Ascending aorta (tissue), 2 donors: ENCODE results near the gene ATP1A3. TPM values are rescaled to one million over a fixed set of nuclear protein-coding genes. Genes with fewer than 3 reads are reported as not detected.
A peak's percentile ranks its signal among the peaks of the same experiment; 100 is the strongest.

Experiments
- DNase-seq, 2 donors: peaks; one replicate each; pipeline ENCODE4 v3.0.0-alpha.2; 2019; ENCODE audit warnings: low spot score in 2 of 2
- H3K27ac ChIP-seq, 2 donors: fragments of 200-600 bp; sonication (generic); one replicate each; pipeline ENCODE4 v1.5.1; 2016 to 2017; ENCODE audit warnings: mild to moderate bottlenecking in 1 of 2
- H3K27me3 ChIP-seq: fragments of 200-600 bp; sonication (generic); one replicate; pipeline ENCODE4 v1.5.1; 2017
- H3K36me3 ChIP-seq, 2 donors: fragments of 200-600 bp; sonication (generic); one replicate each; pipeline ENCODE4 v1.5.1; 2016
- H3K4me1 ChIP-seq, 2 donors: fragments of 200-600 bp; sonication (generic); one replicate each; pipeline ENCODE4 v1.5.1; 2016 to 2017; ENCODE audit warnings: mild to moderate bottlenecking in 1 of 2
- H3K4me3 ChIP-seq, 2 donors: fragments of 200-600 bp; sonication (generic); one replicate each; pipeline ENCODE4 v1.5.1; 2016 to 2017; ENCODE audit warnings: mild to moderate bottlenecking in 1 of 2
- H3K9me3 ChIP-seq, 2 donors: fragments of 200-600 bp; sonication (generic); one replicate each; pipeline ENCODE4 v1.5.1; 2016
- CTCF ChIP-seq, 3 experiments: fragments of 200-600 bp in 2 of 3; fragments of 450-650 bp in 1 of 3; sonication (generic) in 2 of 3; IDR thresholded peaks; one replicate each; pipeline ENCODE4 v1.5.1; 2016 to 2019; ENCODE audit warnings: antibody characterized with exemption in 3 of 3, mild to moderate bottlenecking in 1 of 3, moderate library complexity in 1 of 3
- intact Hi-C: fragments of 100-400 bp; cut with DNase I; formaldehyde crosslinking; loops from one replicate; pipeline ENCODE4 v1.15.1; 2023
- total RNA-seq: library from RNA; depleted of rRNA; stranded (reverse); fragments of >200 nt; gene quantifications from one replicate; pipeline ENCODE4 v1.1.0, GENCODE V29; 2016

ATP1A3 gene
- total RNA-seq, 1 donor from 2014 or later: 1.1 TPM

GRCh38 chr19:41959056-41960053 lies 34.7 kb downstream of the ATP1A3 start, which contains the start of gene RABAC1:
Gene RABAC1 (minus strand): TSS chr19:41959321. CDS start chr19:41959292, 29 bp downstream.
- Histone ChIP-seq H3K27ac (peak within 1 kb of the TSS; percentile 92 to 93), H3K9me3 (no peaks in the 10 kb centered on the region)
- intact Hi-C loops: loop anchor here (1.0 to 10.0 kb wide), 5 partner anchors 75 to 1635 kb away; partner anchors contain the start of genes GSK3A, IRGQ, MEGF8 and ZNF576

GRCh38 chr19:41958367-41959055 lies 35.5 kb downstream of the ATP1A3 start:
- no peaks in the 10 kb centered on the region for H3K9me3 ChIP-seq
- H3K4me3 ChIP-seq: peak overlapping the region; percentile 83 to 96
- intact Hi-C loops: loop anchor here (1.0 to 10.0 kb wide), 6 partner anchors 74 to 1636 kb away; partner anchors contain the start of genes GSK3A, IRGQ, MEGF8 and ZNF576
- H3K27ac ChIP-seq: peak overlapping the region; percentile 92 to 93
- no peak for TF ChIP-seq CTCF (IDR thresholded peaks at IDR 0.05)
- peaks cover 14 to 18% of the 10 kb centered on the region in 2 donors for H3K36me3 ChIP-seq
- H3K27me3 ChIP-seq: no peaks in the 10 kb centered on the region
- peaks cover 3 to 9% of the 10 kb centered on the region in 2 donors for H3K4me1 ChIP-seq
- peak; percentile 66 to 91 for DNase-seq

More at GRCh38 chr19:41959056-41960053, 34.7 kb downstream of the ATP1A3 start, which contains the start of gene RABAC1:
- peak; percentile 64 to 95 for DNase-seq
- H3K4me3 ChIP-seq: peak within 1 kb of the TSS; percentile 83 to 96
- H3K27me3 ChIP-seq: no peaks in the 10 kb centered on the region
- no peak for TF ChIP-seq CTCF (IDR thresholded peaks at IDR 0.05)
- peaks cover 3 to 9% of the 10 kb centered on the region in 2 donors for H3K4me1 ChIP-seq
- peaks cover 14 to 18% of the 10 kb centered on the region in 2 donors for H3K36me3 ChIP-seq

- TF ChIP-seq CTCF (IDR thresholded peaks at IDR 0.05): peak; percentile 64 to 82 (median 76)
- Histone ChIP-seq H3K9me3 (no peaks in the 10 kb centered on the region), H3K4me3 (peak overlapping the region; percentile 83 to 96), H3K36me3 (peaks cover 14 to 18% of the 10 kb centered on the region in 2 donors), H3K4me1 (peaks cover 3 to 9% of the 10 kb centered on the region in 2 donors), H3K27ac (peak overlapping the region; percentile 92 to 93), H3K27me3 (no peaks in the 10 kb centered on the region)
- DNase-seq: peak in 1 of 2 donors; percentile 79
- intact Hi-C loops: loop anchor here (1.0 to 10.0 kb wide), 5 partner anchors 99 to 1637 kb away; partner anchors contain the start of genes GSK3A, IRGQ, MEGF8 and ZNF576
Observed at GRCh38 chr19:41957838-41958366, 36.1 kb downstream of the ATP1A3 start.

GRCh38 chr19:41957161-41957837 lies 36.7 kb downstream of the ATP1A3 start:
- intact Hi-C loops: loop anchor here (5.0 to 10.0 kb wide), 2 partner anchors 370 to 1638 kb away; partner anchors contain the start of genes IRGQ, MEGF8 and ZNF576
- peak overlapping the region; percentile 92 to 93 for H3K27ac ChIP-seq
- peaks cover 14 to 18% of the 10 kb centered on the region in 2 donors for H3K36me3 ChIP-seq
- no peak for DNase-seq
- H3K4me1 ChIP-seq: peaks cover 3 to 9% of the 10 kb centered on the region in 2 donors
- no peak for TF ChIP-seq CTCF (IDR thresholded peaks at IDR 0.05)
- H3K27me3 ChIP-seq: no peaks in the 10 kb centered on the region
- H3K9me3 ChIP-seq: no peaks in the 10 kb centered on the region
- H3K4me3 ChIP-seq: peak overlapping the region in 1 of 2 donors; percentile 96
